Chondrocyte (in vitro differentiated cells): ENCODE measurements around the gene SLC20A1. TPM values are rescaled to one million over a fixed set of nuclear protein-coding genes. Genes with fewer than 3 reads are reported as not detected.

Source experiments
- DNase-seq: peaks from one replicate; pipeline ENCODE4 v3.0.0; 2021; ENCODE audit warnings: mixed read lengths, low spot score
- H3K27ac Mint-ChIP-seq: one replicate; pipeline ENCODE4 v1.8.0; 2021; ENCODE audit warnings: mild to moderate bottlenecking, moderate library complexity, mixed read lengths; ENCODE audit not compliant: unreplicated experiment
- H3K27me3 Mint-ChIP-seq: 2 replicates; pipeline ENCODE4 v1.8.0; 2021; ENCODE audit warnings: low read depth, mixed read lengths
- H3K36me3 Mint-ChIP-seq: 2 replicates; pipeline ENCODE4 v1.8.0; 2021; ENCODE audit warnings: low read depth, mixed read lengths
- H3K4me1 Mint-ChIP-seq: 2 replicates; pipeline ENCODE4 v1.8.0; 2021; ENCODE audit warnings: low read depth, mild to moderate bottlenecking, mixed read lengths
- H3K4me3 Mint-ChIP-seq: one replicate; pipeline ENCODE4 v1.8.0; 2021; ENCODE audit warnings: mild to moderate bottlenecking, moderate library complexity, mixed read lengths; ENCODE audit not compliant: unreplicated experiment
- H3K9me3 Mint-ChIP-seq: 2 replicates; pipeline ENCODE4 v1.8.0; 2021; ENCODE audit warnings: low read depth, mixed read lengths
- total RNA-seq: library from RNA; stranded (reverse); gene quantifications from 3 replicates; pipeline ENCODE4 v1.2.1, GENCODE V29; 2021
- TF ChIP-seq, protein P1 (sequence below): fragments of 200-600 bp; sonication (generic); IDR thresholded peaks from 2 replicates; pipeline ENCODE4 v1.5.0; 2021; ENCODE audit warnings: antibody characterized with exemption, mild to moderate bottlenecking, moderate library complexity

The SLC20A1 gene
- total RNA-seq, 1 donor from 2014 or later: 62.2 TPM

DNA sequence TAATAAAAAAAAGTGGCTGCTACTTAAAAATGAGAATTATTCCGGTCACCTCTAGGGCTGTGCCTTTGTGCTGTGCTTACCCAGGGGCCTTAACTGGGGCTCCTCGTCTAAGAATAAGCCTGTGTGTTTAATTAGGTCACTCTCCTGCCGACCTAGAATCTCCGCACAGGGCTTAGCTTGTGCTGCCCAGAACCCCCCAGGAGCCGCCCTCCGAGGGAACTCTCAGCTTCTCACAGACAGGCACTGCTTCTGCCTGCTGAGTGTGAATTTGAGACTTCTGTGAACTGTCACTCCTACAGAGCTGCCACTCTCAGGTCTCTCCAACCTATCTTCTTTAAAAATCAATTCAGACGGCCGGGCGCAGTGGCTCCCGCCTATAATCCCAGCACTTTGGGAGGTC, 63.2 kb downstream of the SLC20A1 start:
- H3K4me3 Mint-ChIP-seq: no peak overlapping the region
- peaks cover 8% of the 10 kb centered on the region for H3K27me3 Mint-ChIP-seq
- no peaks in the 10 kb centered on the region for H3K36me3 Mint-ChIP-seq
- H3K27ac Mint-ChIP-seq: no peak overlapping the region
- H3K9me3 Mint-ChIP-seq: no peaks in the 10 kb centered on the region
- no peak for DNase-seq
- TF ChIP-seq, protein P1, sequence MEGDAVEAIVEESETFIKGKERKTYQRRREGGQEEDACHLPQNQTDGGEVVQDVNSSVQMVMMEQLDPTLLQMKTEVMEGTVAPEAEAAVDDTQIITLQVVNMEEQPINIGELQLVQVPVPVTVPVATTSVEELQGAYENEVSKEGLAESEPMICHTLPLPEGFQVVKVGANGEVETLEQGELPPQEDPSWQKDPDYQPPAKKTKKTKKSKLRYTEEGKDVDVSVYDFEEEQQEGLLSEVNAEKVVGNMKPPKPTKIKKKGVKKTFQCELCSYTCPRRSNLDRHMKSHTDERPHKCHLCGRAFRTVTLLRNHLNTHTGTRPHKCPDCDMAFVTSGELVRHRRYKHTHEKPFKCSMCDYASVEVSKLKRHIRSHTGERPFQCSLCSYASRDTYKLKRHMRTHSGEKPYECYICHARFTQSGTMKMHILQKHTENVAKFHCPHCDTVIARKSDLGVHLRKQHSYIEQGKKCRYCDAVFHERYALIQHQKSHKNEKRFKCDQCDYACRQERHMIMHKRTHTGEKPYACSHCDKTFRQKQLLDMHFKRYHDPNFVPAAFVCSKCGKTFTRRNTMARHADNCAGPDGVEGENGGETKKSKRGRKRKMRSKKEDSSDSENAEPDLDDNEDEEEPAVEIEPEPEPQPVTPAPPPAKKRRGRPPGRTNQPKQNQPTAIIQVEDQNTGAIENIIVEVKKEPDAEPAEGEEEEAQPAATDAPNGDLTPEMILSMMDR: no peak
- H3K4me1 Mint-ChIP-seq: peaks cover 5% of the 10 kb centered on the region

DNA sequence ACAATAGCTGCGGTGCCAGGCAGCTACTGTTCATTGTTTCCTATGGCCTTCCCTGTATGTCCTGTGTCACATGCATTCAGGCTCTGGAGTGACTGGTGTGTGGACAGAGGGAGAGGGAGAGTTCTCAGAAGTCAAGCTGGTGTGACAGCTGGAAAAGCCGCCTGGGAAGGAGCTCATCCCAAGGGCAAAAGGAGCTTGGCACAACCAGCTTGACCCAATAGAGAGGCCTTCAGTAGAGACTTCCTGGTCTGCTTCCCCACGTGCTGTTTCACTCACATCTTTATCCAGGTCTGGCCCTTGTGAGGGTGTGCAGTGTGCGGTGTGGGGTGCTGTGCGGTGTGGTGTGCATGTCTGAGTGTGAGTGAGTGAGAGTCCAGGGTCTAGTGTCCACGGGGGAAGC, 64.0 kb downstream of the SLC20A1 start:
- no peak for DNase-seq
- Mint-ChIP-seq H3K36me3 (no peaks in the 10 kb centered on the region), H3K4me3 (no peak overlapping the region), H3K4me1 (peaks cover 5% of the 10 kb centered on the region), H3K27me3 (peaks cover 7% of the 10 kb centered on the region), H3K27ac (no peak overlapping the region), H3K9me3 (no peaks in the 10 kb centered on the region)
- TF ChIP-seq, protein P1: no peak

DNA sequence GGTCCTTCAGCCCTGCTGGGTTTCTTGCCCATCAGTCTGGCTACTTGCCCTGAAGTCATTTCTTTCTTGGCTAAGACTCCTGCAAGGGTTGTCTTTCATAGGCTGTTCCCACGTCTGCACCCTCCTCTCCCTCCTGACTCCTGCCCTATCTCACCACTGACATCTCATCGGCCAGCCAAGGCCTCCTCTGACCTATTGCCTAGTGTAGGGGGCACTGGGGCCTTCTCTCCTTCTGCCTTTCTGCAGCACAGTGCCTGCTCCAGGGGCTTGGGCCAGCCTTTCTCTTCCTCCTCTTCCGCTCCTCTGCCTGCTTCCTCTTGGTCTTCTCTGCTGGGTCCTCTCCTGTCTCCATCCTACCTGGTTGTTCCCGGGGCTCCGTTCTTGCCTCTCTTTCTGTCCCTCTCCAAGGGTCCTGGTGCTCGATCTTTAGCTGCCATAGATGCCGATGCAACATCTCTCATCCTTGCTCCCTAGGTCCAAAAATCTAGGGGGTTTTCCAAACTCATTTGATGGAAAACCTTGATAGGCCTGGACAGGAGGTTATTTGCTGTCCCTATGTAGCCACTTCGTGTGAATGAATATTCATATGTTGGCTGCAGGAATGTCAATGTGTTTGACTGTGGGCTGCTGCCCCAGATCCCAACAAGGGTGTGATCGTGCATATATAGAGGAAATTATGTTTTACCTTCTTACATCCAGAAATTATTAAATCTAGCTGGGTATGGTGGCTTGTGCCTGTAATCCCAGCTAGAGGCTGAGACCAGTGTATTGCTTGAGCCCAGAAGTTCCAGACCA, 65.4 kb downstream of the SLC20A1 start:
- Mint-ChIP-seq H3K36me3 (no peaks in the 10 kb centered on the region), H3K27me3 (peaks cover 4% of the 10 kb centered on the region), H3K27ac (no peak overlapping the region), H3K4me3 (no peak overlapping the region), H3K9me3 (no peaks in the 10 kb centered on the region), H3K4me1 (peaks cover 5% of the 10 kb centered on the region)
- no peak for DNase-seq
- TF ChIP-seq, protein P1: no peak

DNA sequence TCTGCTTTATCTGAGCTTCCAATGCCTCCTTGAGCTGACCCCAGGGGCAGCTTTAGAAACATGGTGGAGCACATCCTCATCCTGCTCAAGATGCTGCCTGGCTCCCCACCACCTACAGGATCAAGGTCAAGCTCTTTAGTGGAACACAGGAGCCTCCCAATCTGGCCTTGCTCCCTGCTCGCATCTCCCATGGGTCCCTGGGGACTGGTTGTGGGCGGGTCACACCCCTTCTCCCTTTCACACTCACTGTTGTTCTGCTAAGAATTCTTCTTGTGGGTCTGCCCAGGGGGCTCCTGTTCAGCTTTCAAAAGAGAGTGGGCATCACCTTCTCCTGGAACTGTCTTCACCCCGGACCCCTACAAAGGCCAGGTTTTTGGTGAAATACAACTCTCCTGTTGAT, 66.7 kb downstream of the SLC20A1 start:
- Mint-ChIP-seq H3K27ac (no peak overlapping the region), H3K4me3 (no peak overlapping the region), H3K9me3 (peaks cover 3% of the 10 kb centered on the region), H3K36me3 (no peaks in the 10 kb centered on the region), H3K4me1 (peaks cover 5% of the 10 kb centered on the region), H3K27me3 (peaks cover 4% of the 10 kb centered on the region)
- no peak for DNase-seq
- TF ChIP-seq, protein P1: no peak

DNA sequence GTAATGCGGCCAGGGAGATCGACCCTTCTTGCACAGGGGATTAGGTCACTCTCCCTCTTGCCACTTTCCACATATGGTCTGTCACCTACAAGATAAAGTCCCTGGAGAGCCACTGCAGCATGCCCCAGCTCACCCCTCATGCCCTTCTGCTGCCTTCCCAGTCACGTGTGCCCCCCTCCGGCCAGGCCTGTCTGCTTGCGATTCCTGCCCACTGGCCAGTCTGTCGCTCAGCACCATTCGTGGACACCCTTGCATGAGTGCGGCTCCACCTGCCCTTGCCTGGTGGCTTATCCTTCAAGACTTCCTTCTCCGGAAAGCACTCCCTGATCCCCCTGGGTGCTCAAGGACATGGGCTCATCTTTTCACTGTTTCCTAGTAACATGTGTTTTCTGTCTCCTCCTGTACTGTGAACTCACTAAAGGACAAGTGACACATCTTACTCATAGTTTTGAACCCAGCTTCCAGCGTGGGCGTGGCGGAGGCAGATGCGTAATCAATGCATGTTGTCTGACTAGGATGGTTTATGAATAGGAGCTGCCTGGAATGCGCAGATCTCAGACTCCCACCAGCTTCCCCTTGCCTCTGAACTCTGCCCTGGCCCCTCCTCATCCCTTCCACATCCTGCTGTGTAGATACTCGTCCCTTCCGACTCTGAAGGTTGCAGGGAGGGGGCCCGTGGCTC, 67.3 kb downstream of the SLC20A1 start:
- Mint-ChIP-seq H3K36me3 (no peaks in the 10 kb centered on the region), H3K4me1 (peaks cover 5% of the 10 kb centered on the region), H3K9me3 (peaks cover 3% of the 10 kb centered on the region), H3K27me3 (peaks cover 4% of the 10 kb centered on the region), H3K27ac (no peak overlapping the region), H3K4me3 (no peak overlapping the region)
- TF ChIP-seq, protein P1: no peak
- DNase-seq: no peak

Other genes with a start within 250 kb of the SLC20A1 start
- gene RGPD8, start 212.3 kb upstream of the SLC20A1 start, total RNA-seq: 5.0 to 10.2 TPM (median 6.8 TPM) in 3 replicates
- 67.9 to 82.6 TPM (median 68.8 TPM) in 3 replicates for gene TTL, start 163.8 kb upstream of the SLC20A1 start, total RNA-seq
- gene POLR1B, start 103.5 kb upstream of the SLC20A1 start, total RNA-seq: 12.1 to 17.7 TPM (median 15.0 TPM) in 3 replicates
- gene CHCHD5, start 61.3 kb upstream of the SLC20A1 start, total RNA-seq: 16.9 to 22.7 TPM (median 22.4 TPM) in 3 replicates
- gene NT5DC4, start 75.1 kb downstream of the SLC20A1 start, total RNA-seq: not detected in 3 replicates
- gene CKAP2L, start 118.7 kb downstream of the SLC20A1 start, total RNA-seq: 3.4 to 6.1 TPM (median 5.1 TPM) in 3 replicates
- gene IL1A, start 138.6 kb downstream of the SLC20A1 start, total RNA-seq: not detected in 3 replicates
- not detected in 3 replicates for gene IL1B, start 190.8 kb downstream of the SLC20A1 start, total RNA-seq